ENCODE data around the gene HSP90B1.

HSP90B1 gene

DNA sequence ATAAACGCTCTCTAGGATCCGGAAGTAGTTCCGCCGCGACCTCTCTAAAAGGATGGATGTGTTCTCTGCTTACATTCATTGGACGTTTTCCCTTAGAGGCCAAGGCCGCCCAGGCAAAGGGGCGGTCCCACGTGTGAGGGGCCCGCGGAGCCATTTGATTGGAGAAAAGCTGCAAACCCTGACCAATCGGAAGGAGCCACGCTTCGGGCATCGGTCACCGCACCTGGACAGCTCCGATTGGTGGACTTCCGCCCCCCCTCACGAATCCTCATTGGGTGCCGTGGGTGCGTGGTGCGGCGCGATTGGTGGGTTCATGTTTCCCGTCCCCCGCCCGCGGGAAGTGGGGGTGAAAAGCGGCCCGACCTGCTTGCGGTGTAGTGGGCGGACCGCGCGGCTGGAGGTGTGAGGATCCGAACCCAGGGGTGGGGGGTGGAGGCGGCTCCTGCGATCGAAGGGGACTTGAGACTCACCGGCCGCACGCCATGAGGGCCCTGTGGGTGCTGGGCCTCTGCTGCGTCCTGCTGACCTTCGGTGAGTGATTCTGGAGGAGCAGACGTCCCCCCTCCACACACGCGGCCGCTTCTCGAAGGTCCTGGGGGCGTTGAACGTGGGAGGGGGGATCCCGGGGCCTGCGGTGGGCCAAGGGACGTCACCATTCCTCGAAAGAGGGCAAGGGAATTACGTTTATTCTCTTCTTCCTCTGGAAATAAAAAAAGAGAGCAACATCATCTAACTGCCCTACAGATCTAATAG lies at the start of gene HSP90B1:
Gene HSP90B1, plus strand, starts transcription at position 377 of the 753 bp plus-strand sequence. Its CDS starts 106 bp downstream, at position 483.
- Mint-ChIP-seq H3K27me3 (no peaks in the 10 kb centered on the region), H3K27ac (peak within 1 kb of the TSS; percentile 100), H3K36me3 (peaks cover 23% of the 10 kb centered on the region), H3K9me3 (ENCODE audit: low read depth) (no peaks in the 10 kb centered on the region), H3K4me1 (ENCODE audit: low read depth) (peaks cover 61% of the 10 kb centered on the region), H3K4me3 (peak within 1 kb of the TSS; percentile 98)

DNA sequence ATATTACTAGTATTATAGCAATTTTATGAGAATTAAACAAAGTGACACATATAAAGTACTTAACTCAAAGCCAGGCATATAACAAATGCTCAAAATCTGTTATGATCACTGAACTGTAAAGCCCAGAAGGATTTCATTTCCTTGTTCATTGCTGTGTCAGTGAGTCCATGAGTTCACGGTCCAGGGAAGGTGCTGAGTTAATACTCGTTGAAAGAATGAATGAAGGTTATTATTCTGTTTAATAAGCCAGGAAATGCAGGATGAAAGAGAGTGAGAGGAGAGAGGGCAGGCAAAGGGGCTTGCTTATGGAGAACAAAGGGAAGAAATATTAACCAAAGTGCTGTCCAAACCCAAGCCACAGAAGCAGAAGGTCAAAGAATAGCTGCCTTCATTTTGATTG lies 48.9 kb upstream of the HSP90B1 start:
- Mint-ChIP-seq H3K4me3 (no peak overlapping the region), H3K9me3 (ENCODE audit: low read depth) (no peaks in the 10 kb centered on the region), H3K27me3 (no peaks in the 10 kb centered on the region), H3K27ac (no peak overlapping the region), H3K36me3 (no peaks in the 10 kb centered on the region), H3K4me1 (ENCODE audit: low read depth) (peaks cover 28% of the 10 kb centered on the region)

DNA sequence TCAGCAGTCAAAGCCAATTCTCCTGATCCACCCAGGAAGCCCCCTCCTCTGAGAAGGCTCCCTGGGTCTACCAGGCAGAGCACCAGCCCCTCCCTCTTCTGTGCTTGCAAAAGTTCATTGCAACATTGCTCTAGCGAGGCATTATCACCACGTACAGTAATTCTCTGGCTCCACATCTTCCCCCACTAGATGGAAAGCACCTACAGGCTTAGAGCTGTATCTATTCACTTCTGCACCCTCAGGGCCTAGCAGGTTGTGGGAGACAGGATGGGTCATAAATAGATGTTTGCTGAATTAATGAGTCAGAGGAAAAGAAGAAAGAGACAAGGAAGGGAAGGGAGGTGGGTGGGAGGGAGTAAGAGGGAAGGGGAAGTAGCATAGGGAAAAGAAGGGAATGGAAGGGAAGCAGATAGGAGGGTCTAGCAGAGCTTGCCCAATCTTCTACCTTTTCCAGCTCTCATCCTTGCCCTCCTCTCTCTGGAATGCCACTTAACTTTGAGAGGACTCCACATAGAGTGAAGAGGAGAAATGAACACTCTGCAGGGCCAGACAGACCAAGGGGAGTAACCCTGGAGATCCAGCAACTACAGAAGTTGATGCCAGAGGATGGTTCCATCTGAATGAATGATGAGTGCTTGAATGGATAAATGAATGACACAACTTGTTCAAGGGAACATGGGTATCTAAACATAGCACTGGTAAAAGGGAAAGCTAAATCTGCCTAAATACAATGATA lies 47.2 kb upstream of the HSP90B1 start:
- Mint-ChIP-seq H3K36me3 (no peaks in the 10 kb centered on the region), H3K27me3 (no peaks in the 10 kb centered on the region), H3K4me1 (ENCODE audit: low read depth) (peaks cover 28% of the 10 kb centered on the region), H3K9me3 (ENCODE audit: low read depth) (no peaks in the 10 kb centered on the region), H3K27ac (no peak overlapping the region), H3K4me3 (no peak overlapping the region)

DNA sequence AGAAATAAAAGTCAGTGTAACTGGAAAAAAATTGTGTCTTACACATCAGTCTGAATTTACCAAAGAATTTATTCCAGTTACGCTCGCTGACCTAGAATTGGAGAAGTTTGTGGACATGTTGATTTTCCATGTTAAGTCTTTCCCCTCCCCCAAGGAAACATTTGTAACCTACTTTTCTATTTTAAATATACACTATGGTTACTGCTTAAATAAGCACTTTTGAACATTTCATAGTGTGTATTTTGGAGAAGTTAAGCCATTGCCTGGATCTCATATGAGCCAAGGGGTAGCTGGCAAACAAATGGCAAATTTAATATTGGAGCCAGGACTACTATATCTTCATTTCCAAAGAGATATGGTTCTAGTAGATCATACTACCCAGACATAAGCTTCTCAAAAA lies 46.3 kb upstream of the HSP90B1 start:
- Mint-ChIP-seq H3K4me1 (ENCODE audit: low read depth) (peaks cover 28% of the 10 kb centered on the region), H3K9me3 (ENCODE audit: low read depth) (no peaks in the 10 kb centered on the region), H3K27me3 (no peaks in the 10 kb centered on the region), H3K4me3 (no peak overlapping the region), H3K27ac (no peak overlapping the region), H3K36me3 (no peaks in the 10 kb centered on the region)

DNA sequence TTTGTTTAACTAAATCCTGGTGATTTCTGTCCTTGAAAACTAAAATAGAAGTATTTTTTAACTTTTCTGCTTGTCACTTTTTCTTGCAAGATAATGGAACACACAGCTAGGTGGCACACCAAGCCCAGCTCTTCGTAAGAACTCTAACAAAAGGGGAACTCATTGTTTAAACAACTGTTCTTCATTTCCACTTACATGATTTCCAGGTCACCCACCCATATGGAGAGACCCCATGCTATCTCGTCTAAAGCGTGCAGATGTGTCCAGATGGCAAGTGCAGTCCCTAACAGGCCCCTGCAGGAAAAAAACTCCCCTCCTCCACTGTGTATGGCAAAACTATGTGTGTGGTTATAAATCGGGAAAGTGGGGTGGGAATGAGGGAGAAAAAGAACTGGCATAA lies 45.9 kb upstream of the HSP90B1 start:
- Mint-ChIP-seq H3K27ac (no peak overlapping the region), H3K4me3 (no peak overlapping the region), H3K9me3 (ENCODE audit: low read depth) (no peaks in the 10 kb centered on the region), H3K4me1 (ENCODE audit: low read depth) (peaks cover 25% of the 10 kb centered on the region), H3K27me3 (no peaks in the 10 kb centered on the region), H3K36me3 (no peaks in the 10 kb centered on the region)

DNA sequence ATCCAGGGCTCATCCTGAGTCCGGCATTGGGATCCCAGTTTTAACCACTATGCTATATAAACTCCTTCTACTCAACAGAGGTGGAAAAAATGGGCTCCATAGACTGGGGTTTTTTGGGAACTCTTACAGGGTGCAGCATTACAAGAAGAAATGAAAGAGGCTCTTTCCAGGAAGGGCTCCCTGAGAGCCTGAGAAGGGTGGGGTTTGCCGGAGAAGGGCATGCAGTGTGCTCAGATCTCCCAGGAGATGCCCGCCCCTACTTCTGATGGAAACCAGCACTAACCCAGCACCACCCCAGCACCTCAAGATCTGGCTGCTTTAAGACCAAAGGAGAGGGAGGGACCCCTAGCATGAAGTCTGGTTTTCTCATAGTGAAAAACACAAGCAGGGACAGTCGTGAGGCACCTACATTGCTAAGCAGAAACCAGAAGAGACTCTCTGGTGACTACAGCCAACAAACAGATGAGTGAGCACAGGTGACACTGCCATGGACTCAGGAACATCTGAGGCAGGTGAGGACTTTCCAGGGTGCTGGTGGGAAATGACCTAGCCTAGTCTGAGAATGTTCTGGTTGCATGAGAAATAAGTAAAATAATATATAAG lies 43.9 kb upstream of the HSP90B1 start:
- Mint-ChIP-seq H3K27ac (no peak overlapping the region), H3K4me3 (no peak overlapping the region), H3K4me1 (ENCODE audit: low read depth) (peaks cover 10% of the 10 kb centered on the region), H3K36me3 (no peaks in the 10 kb centered on the region), H3K27me3 (no peaks in the 10 kb centered on the region), H3K9me3 (ENCODE audit: low read depth) (no peaks in the 10 kb centered on the region)

DNA sequence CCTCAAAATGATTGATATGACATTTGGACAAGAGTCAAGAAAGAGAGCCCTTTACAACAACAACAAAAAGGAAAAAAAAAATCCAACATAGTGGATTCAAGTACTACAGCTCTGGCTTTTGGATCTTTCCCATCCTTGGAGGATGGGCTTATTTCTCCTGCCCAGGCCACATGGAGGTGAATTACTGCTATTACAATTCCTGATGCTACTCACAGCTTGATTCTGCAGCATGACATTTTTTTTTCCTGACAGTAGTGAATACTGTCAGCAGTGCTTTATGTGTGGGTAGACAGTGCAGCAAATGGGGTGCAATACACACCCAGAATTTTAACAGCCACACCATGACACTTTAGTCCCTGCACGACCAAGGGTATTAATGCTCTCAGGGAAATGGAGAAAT lies 42.5 kb upstream of the HSP90B1 start:
- Mint-ChIP-seq H3K27me3 (no peaks in the 10 kb centered on the region), H3K27ac (no peak overlapping the region), H3K36me3 (no peaks in the 10 kb centered on the region), H3K4me1 (ENCODE audit: low read depth) (peaks cover 10% of the 10 kb centered on the region), H3K9me3 (ENCODE audit: low read depth) (no peaks in the 10 kb centered on the region), H3K4me3 (no peak overlapping the region)

DNA sequence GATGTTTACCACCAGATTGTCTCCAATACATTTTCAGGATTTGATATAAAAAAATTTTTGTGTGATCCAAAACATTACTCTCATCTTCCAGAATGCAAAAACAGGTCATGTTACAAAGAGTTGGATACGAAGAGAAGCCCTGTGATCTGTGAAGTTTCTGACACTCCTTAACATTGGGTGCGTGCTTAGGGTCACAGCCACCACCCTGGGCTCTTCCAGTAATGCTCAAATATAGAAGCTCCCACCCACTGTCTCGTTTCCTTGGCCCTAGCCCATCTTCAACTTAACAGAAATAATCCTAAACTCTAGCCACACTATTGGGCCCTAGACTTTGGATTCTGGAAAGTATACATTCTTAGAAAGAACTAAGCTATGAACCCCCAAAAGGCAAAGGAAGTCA lies 32.9 kb upstream of the HSP90B1 start:
- no peaks in the 10 kb centered on the region for H3K27me3 Mint-ChIP-seq
- H3K4me3 Mint-ChIP-seq: no peak overlapping the region
- H3K27ac Mint-ChIP-seq: no peak overlapping the region
- H3K36me3 Mint-ChIP-seq: no peaks in the 10 kb centered on the region
- H3K4me1 Mint-ChIP-seq (ENCODE audit: low read depth): peaks cover 23% of the 10 kb centered on the region
- no peaks in the 10 kb centered on the region for H3K9me3 Mint-ChIP-seq (ENCODE audit: low read depth)

DNA sequence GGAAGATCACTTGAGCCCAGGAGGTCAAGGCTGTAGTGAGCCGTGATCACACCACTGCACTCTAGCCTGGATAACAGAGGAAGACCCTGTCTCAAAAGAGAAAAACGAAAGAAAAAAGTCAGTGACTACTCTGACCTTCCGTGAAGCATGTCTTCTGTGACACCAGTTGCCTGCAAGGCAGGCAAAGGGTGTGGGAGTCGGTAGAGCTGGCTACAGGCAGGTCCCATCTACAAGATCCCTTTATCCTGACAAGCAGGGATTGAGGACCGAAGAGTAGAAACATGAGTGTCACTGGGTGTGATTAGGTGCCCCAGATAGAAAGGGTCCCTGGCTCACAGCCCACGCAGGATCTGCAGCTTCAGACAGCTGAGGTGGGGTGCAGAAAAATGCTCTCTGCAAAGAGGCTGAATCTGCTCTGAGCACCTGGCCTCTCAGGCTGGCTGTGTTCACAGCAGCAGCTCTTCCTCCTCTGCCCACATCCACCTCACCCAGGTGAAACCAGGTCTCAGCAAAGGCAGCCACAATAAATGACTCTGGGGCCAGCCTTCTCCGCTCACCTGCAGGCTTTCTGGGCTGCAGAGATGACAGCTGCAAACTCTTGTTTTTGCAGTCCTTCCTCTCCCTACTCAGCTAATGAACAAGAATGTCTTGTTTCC lies 28.6 kb upstream of the HSP90B1 start:
- no peaks in the 10 kb centered on the region for H3K27me3 Mint-ChIP-seq
- H3K9me3 Mint-ChIP-seq (ENCODE audit: low read depth): no peaks in the 10 kb centered on the region
- peak overlapping the region; percentile 87 for H3K27ac Mint-ChIP-seq
- H3K36me3 Mint-ChIP-seq: no peaks in the 10 kb centered on the region
- H3K4me1 Mint-ChIP-seq (ENCODE audit: low read depth): peaks cover 58% of the 10 kb centered on the region
- peak overlapping the region; percentile 54 for H3K4me3 Mint-ChIP-seq

DNA sequence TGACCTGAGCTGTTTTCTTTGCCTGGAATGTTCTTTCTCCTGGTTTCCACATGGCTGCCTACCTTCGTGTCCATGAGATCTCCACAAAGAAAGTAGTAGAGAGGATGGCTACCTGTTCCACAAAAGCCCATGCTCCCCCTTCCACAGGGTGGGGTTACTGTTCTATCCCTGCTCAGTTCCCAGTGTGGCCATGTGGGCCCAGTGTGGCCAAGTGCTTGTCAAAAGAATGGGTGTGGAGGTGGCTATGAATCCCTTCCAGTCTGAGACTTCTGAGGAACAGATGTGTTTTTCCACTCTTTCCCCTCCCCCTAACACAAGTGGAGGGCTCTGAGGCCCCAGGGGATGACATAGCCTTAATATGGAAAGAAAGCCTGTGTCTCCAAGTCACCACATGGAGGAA lies 26.2 kb upstream of the HSP90B1 start:
- H3K4me1 Mint-ChIP-seq (ENCODE audit: low read depth): peaks cover 76% of the 10 kb centered on the region

DNA sequence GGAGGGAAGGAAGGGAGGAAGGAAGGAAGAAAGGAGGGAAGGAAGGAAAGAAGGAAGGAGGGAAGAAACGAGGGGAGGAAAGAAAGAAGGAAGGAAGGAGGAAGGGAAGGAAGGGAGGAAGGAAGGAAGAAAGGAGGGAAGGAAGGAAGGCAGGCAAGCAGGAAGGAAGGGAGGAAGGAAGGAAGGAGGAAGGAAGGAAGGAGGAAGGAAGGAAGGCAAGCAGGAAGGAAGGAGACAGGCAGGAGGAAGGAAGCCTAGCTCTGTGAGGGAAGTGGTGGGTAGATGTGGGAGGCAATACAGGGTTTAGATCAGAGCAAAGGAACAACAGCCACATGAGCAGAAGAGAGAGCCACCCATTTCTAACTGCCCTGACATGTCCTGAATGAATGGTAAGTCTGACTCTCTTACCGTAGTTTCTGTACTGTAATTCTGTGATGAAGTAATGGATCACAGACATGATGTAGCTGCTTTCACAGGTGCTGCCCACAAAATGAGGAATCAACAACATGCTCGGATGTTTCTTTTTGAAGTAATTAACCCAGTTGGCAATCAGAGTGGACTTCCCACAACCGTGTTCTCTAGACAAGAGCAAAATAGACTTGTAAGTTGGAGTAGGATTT lies 24.4 kb upstream of the HSP90B1 start:
- Mint-ChIP-seq H3K4me3 (peak overlapping the region; percentile 9), H3K27me3 (no peaks in the 10 kb centered on the region), H3K36me3 (no peaks in the 10 kb centered on the region), H3K27ac (peak overlapping the region; percentile 91), H3K4me1 (ENCODE audit: low read depth) (peaks cover 75% of the 10 kb centered on the region), H3K9me3 (ENCODE audit: low read depth) (no peaks in the 10 kb centered on the region)

More for the DNA sequence above, 26.2 kb upstream of the HSP90B1 start:
- Mint-ChIP-seq H3K27ac (peak overlapping the region; percentile 90), H3K9me3 (ENCODE audit: low read depth) (no peaks in the 10 kb centered on the region), H3K4me3 (no peak overlapping the region), H3K27me3 (no peaks in the 10 kb centered on the region), H3K36me3 (no peaks in the 10 kb centered on the region)

DNA sequence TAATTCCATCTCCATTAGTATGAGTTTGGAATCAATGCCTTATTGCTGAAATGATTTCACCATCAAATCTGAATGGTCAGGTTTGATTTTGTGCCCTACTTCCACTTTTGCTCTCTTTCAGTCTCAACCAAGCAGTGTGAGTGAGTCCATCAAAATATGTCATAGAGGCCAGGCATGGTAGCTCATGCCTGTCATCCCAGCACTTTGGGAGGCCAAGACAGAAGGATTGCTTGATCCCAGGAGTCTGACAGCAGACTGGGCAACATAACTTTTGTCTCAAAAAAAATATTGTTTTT lies 22.0 kb upstream of the HSP90B1 start:
- peaks cover 53% of the 10 kb centered on the region for H3K4me1 Mint-ChIP-seq (ENCODE audit: low read depth)
- H3K4me3 Mint-ChIP-seq: no peak overlapping the region
- no peaks in the 10 kb centered on the region for H3K9me3 Mint-ChIP-seq (ENCODE audit: low read depth)
- no peak overlapping the region for H3K27ac Mint-ChIP-seq
- H3K27me3 Mint-ChIP-seq: no peaks in the 10 kb centered on the region
- H3K36me3 Mint-ChIP-seq: no peaks in the 10 kb centered on the region

DNA sequence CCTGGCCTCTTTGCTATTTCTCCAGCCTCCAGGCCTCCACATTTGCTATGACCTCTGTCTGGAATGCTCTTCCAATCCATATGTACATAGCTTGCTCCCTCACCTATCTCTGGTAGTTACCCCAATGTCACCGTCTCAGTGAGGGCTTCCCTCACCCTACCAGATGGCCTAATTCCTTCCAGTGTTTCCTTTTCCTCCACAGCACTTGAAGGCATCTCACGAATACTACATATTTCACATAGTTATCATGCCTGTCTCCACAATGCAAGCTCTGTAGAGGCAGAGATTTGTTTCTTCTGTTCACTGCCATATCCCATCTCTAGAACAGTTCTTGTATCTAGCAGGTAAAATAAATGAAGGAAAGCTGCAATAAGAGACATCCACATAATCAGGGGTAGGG lies 21.3 kb upstream of the HSP90B1 start:
- Mint-ChIP-seq H3K36me3 (no peaks in the 10 kb centered on the region), H3K27ac (no peak overlapping the region), H3K27me3 (no peaks in the 10 kb centered on the region), H3K4me1 (ENCODE audit: low read depth) (peaks cover 47% of the 10 kb centered on the region), H3K4me3 (no peak overlapping the region), H3K9me3 (ENCODE audit: low read depth) (no peaks in the 10 kb centered on the region)

DNA sequence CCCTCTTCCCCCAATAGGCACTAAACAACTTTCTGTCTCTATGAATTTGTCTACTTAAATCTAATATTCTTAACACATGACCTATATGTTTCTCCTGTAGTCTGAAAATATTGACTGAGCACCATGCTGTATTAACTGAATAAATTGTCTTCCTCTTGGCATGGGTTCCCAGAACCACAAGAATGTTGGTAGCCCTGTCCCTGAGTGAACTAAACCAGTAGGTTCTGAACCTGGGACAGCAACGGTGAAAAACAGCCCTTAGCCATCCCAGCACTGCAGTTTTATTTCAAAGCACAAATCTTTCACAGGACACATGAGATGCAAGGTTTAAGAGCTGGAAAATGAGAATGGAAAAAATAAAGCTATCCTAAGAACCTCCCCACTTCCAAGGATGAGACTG lies 20.4 kb upstream of the HSP90B1 start:
- peaks cover 37% of the 10 kb centered on the region for H3K4me1 Mint-ChIP-seq (ENCODE audit: low read depth)
- no peak overlapping the region for H3K4me3 Mint-ChIP-seq
- peak overlapping the region; percentile 23 for H3K27ac Mint-ChIP-seq
- H3K36me3 Mint-ChIP-seq: no peaks in the 10 kb centered on the region
- H3K27me3 Mint-ChIP-seq: no peaks in the 10 kb centered on the region
- no peaks in the 10 kb centered on the region for H3K9me3 Mint-ChIP-seq (ENCODE audit: low read depth)

DNA sequence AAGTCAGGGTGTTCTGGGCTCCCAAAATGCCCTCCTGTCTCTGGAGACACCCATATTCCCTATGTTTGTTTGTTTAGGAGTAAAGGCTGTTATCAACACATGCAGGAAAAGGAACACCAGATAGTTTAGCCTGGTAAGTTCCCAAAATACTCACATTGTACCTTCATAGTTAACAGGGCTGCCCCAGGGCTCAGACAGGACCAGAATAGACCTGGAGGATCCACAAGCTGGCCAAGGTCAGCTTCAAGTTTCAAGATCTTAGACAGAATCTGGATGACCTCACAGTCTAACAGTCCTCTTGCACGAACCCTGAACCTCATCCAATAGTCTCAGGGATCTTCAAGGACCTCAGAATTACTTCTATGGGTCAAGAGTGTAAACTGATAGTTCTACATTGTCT lies 18.1 kb upstream of the HSP90B1 start:
- Mint-ChIP-seq H3K4me1 (ENCODE audit: low read depth) (peaks cover 23% of the 10 kb centered on the region), H3K36me3 (peaks cover 2% of the 10 kb centered on the region), H3K27me3 (no peaks in the 10 kb centered on the region), H3K4me3 (no peak overlapping the region), H3K27ac (no peak overlapping the region), H3K9me3 (ENCODE audit: low read depth) (no peaks in the 10 kb centered on the region)
